Measurements from ENCODE around the gene MFF.

DNA sequence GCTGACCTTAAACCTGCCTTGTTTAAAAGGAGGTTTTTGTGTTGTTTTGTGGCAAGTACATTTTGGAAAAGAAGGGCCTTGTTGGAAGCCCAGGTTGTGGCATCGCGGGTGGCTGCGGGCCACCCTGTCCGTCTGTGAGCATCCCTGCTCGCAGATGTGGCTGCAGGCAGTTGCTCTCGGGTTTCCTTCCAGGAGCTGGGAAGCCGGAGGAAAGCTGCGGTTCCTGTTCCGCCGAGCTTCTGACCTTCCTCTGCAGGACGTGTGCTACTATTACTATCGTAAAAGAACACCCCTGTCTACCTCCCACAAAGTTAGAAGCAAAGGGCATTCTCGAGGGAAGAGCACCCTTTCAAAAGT lies 766 bp downstream of the MFF start:
- TF ChIP-seq, protein P1, sequence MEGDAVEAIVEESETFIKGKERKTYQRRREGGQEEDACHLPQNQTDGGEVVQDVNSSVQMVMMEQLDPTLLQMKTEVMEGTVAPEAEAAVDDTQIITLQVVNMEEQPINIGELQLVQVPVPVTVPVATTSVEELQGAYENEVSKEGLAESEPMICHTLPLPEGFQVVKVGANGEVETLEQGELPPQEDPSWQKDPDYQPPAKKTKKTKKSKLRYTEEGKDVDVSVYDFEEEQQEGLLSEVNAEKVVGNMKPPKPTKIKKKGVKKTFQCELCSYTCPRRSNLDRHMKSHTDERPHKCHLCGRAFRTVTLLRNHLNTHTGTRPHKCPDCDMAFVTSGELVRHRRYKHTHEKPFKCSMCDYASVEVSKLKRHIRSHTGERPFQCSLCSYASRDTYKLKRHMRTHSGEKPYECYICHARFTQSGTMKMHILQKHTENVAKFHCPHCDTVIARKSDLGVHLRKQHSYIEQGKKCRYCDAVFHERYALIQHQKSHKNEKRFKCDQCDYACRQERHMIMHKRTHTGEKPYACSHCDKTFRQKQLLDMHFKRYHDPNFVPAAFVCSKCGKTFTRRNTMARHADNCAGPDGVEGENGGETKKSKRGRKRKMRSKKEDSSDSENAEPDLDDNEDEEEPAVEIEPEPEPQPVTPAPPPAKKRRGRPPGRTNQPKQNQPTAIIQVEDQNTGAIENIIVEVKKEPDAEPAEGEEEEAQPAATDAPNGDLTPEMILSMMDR (IDR thresholded peaks at IDR 0.05; ENCODE audit: control extremely low read depth in 1 of 3, insufficient read depth in 1 of 3, low read depth in 1 of 3, low read length in 3 of 3), result no peak
- no peak; the same call in 1 of the 2 replicates for TF ChIP-seq POLR2AphosphoS5 (IDR thresholded peaks at IDR 0.05; ENCODE audit: low read depth, low read length)
- TF ChIP-seq SRF (IDR thresholded peaks at IDR 0.05; ENCODE audit: low read depth, low read length), result no peak
- TF ChIP-seq TAF1 (IDR thresholded peaks at IDR 0.05; ENCODE audit: low read depth, low read length), result no peak
- TF ChIP-seq CHD2 (IDR thresholded peaks at IDR 0.05; ENCODE audit: low read length), result no peak
- no peak for TF ChIP-seq RXRA (IDR thresholded peaks at IDR 0.05; ENCODE audit: insufficient read depth, low read depth, low read length)
- TF ChIP-seq SP1 (IDR thresholded peaks at IDR 0.05; ENCODE audit: low read depth, low read length), result no peak
- TF ChIP-seq ZNF274 (IDR thresholded peaks at IDR 0.05; ENCODE audit: borderline replicate concordance, extremely low read depth, low read length), result no peak
- peak in 1 of 2 experiments; percentile 20; a peak in 2 of 3 replicates for TF ChIP-seq POLR2A (IDR thresholded peaks at IDR 0.05; ENCODE audit: control extremely low read depth in 1 of 2, low read depth in 2 of 2, low read length in 2 of 2)
- TF ChIP-seq PHF8 (conservative IDR thresholded peaks at IDR 0.05; ENCODE audit: low read depth, low read length), result no peak
- TF ChIP-seq HDAC6 (IDR thresholded peaks at IDR 0.05; ENCODE audit: low read depth, low read length), result no peak
- TF ChIP-seq SUZ12 (IDR thresholded peaks at IDR 0.05; ENCODE audit: low read length), result no peak
- no peak for TF ChIP-seq EZH2 (IDR thresholded peaks at IDR 0.05; ENCODE audit: low read depth, low read length, severe bottlenecking)

Data from H1 (cell line).